DND-41 (cell line): ENCODE measurements around the gene CYP2F1.
"Not testable (repeated sequence)": the region's sequence is repeated elsewhere in the genome, so short reads cannot be mapped to it uniquely, and the experiment has no call there.

Experiments used
- CTCF ChIP-seq: IDR thresholded peaks from 2 replicates; pipeline ENCODE4 v1.5.1; 2012; ENCODE audit warnings: borderline replicate concordance, low read length, moderate library complexity, mild to moderate bottlenecking; ENCODE audit not compliant: poor library complexity, severe bottlenecking; ENCODE audit errors: extremely low read depth
- EZH2 ChIP-seq: IDR thresholded peaks from 3 replicates; pipeline ENCODE4 v1.6.1; 2012; ENCODE audit warnings: borderline replicate concordance, low read depth, mild to moderate bottlenecking, moderate library complexity, low read length, inconsistent platforms; ENCODE audit not compliant: severe bottlenecking

GRCh38 chr19:41120929-41121911, 7.0 kb downstream of the CYP2F1 start:
- TF ChIP-seq CTCF, EZH2: not testable (repeated sequence)
